SK-N-SH (cell line): ENCODE results near the gene MC4R. TPM values are rescaled to one million over a fixed set of nuclear protein-coding genes. Genes with fewer than 3 reads are reported as not detected.

Source experiments
- CTCF ChIA-PET: fragments of 300-600, 350-600 bp; formaldehyde crosslinking; extraction: SDS; loops from one replicate; lab custom pipeline; 2021; lab: Yijun Ruan, JAX
- POLR2A ChIA-PET: fragments of 350-600 bp; sonication (Branson Sonifier 250); formaldehyde crosslinking; extraction: SDS; loops from one replicate; lab custom pipeline; 2020; ENCODE audit warnings: antibody characterized with exemption, inconsistent platforms; lab: Yijun Ruan, JAX
- DNase-seq: peaks from one replicate; pipeline ENCODE4 v3.0.0; 2012
- H2AFZ ChIP-seq: fragments of 200-600 bp; sonication (generic); 2 replicates; pipeline ENCODE4 v1.8.1; 2016; ENCODE audit warnings: antibody characterized with exemption, mild to moderate bottlenecking, low read depth
- H3F3A ChIP-seq: fragments of 200-600 bp; sonication (generic); replicated peaks from 2 replicates; pipeline ENCODE3; 2016; ENCODE audit warnings: antibody characterized with exemption, mild to moderate bottlenecking; ENCODE audit not compliant: insufficient read depth
- H3K27ac ChIP-seq, 2 experiments: fragments of 200-500 bp in 1 of 2; fragments of 200-600 bp in 1 of 2; sonication (Bioruptor generic) in 1 of 2; sonication (generic), shearing (Covaris generic) in 1 of 2; 2 replicates each; pipeline versions ENCODE4 v1.5.1 to v1.6.1; 2014 to 2016; ENCODE audit warnings: low read depth in 2 of 2, inconsistent platforms in 1 of 2, low read length in 1 of 2, mild to moderate bottlenecking in 1 of 2, mixed read lengths in 1 of 2
- H3K27me3 ChIP-seq: fragments of 200-600 bp; sonication (generic), shearing (Covaris generic); 2 replicates; pipeline ENCODE4 v1.6.1; 2016; ENCODE audit warnings: mixed run types; ENCODE audit not compliant: insufficient read depth
- H3K36me3 ChIP-seq, 2 experiments: fragments of 200-500 bp in 1 of 2; fragments of 200-600 bp in 1 of 2; sonication (Bioruptor generic) in 1 of 2; sonication (generic) in 1 of 2; replicated peaks in 1 of 2; 2 replicates each; pipeline versions ENCODE3 to v1.5.1; 2014 to 2016; ENCODE audit warnings: low read length in 1 of 2, mild to moderate bottlenecking in 1 of 2; ENCODE audit not compliant: insufficient read depth in 2 of 2, control insufficient read depth in 1 of 2
- H3K4me1 ChIP-seq, 2 experiments: fragments of 200-500 bp in 1 of 2; fragments of 200-600 bp in 1 of 2; sonication (Bioruptor generic) in 1 of 2; sonication (generic), shearing (Covaris generic) in 1 of 2; 2 replicates each; pipeline versions ENCODE4 v1.5.1 to v1.6.1; 2014 to 2016; ENCODE audit warnings: low read depth in 1 of 2, low read length in 1 of 2, mixed run types in 1 of 2; ENCODE audit not compliant: insufficient read depth in 2 of 2, control insufficient read depth in 1 of 2
- H3K4me2 ChIP-seq: fragments of 200-600 bp; sonication (generic), shearing (Covaris generic); 2 replicates; pipeline ENCODE4 v1.6.1; 2017; ENCODE audit warnings: mixed run types
- H3K4me3 ChIP-seq, 2 experiments: fragments of 200-500 bp in 1 of 2; fragments of 200-600 bp in 1 of 2; sonication (Bioruptor generic) in 1 of 2; sonication (generic), shearing (Covaris generic) in 1 of 2; 2 replicates each; pipeline versions ENCODE4 v1.5.1 to v1.8.1; 2014 to 2016; ENCODE audit warnings: low read depth in 2 of 2, inconsistent platforms in 1 of 2, low read length in 1 of 2, mild to moderate bottlenecking in 1 of 2, mixed read lengths in 1 of 2, moderate library complexity in 1 of 2
- H3K79me2 ChIP-seq: fragments of 200-600 bp; sonication (generic); 2 replicates; pipeline ENCODE4 v1.8.1; 2017; ENCODE audit warnings: mild to moderate bottlenecking; ENCODE audit not compliant: insufficient read depth
- H3K9ac ChIP-seq: fragments of 200-600 bp; sonication (generic); 2 replicates; pipeline ENCODE4 v1.6.1; 2017; ENCODE audit warnings: mixed run types
- H3K9me2 ChIP-seq: fragments of 200-600 bp; sonication (generic); 2 replicates; pipeline ENCODE4 v1.6.1; 2017; ENCODE audit warnings: mixed run types
- H3K9me3 ChIP-seq: fragments of 200-600 bp; sonication (generic); 2 replicates; pipeline ENCODE4 v1.6.1; 2017; ENCODE audit warnings: mixed run types, mild to moderate bottlenecking, moderate library complexity
- H4K20me1 ChIP-seq: fragments of 200-600 bp; sonication (generic); 2 replicates; pipeline ENCODE4 v1.6.1; 2017; ENCODE audit warnings: mild to moderate bottlenecking, mixed run types; ENCODE audit not compliant: insufficient read depth
- CHD2 ChIP-seq: fragments of 150-350 bp; IDR thresholded peaks from 2 replicates; pipeline ENCODE4 v1.6.1; 2018; ENCODE audit warnings: low read length; ENCODE audit not compliant: partially characterized antibody
- FOXJ3 ChIP-seq: sonication (generic); formaldehyde crosslinking; IDR thresholded peaks from 2 replicates; pipeline ENCODE4 v1.5.1; 2020; ENCODE audit warnings: mild to moderate bottlenecking, missing genetic modification reagents
- FOXM1 ChIP-seq: IDR thresholded peaks from 2 replicates; pipeline ENCODE4 v1.4.0; 2012; ENCODE audit warnings: low read depth, mild to moderate bottlenecking
- GABPA ChIP-seq: IDR thresholded peaks from 2 replicates; pipeline ENCODE4 v1.4.0; 2012; ENCODE audit warnings: low read depth, mild to moderate bottlenecking
- MAX ChIP-seq: IDR thresholded peaks from 2 replicates; pipeline ENCODE4 v1.4.0; 2012; ENCODE audit warnings: low read depth
- MXI1 ChIP-seq: IDR thresholded peaks from 2 replicates; pipeline ENCODE4 v1.6.1; 2012; ENCODE audit warnings: mild to moderate bottlenecking, low read depth, low read length, improper control_type of control experiment
- PBX3 ChIP-seq: IDR thresholded peaks from 2 replicates; pipeline ENCODE4; 2012
- POLR2AphosphoS5 ChIP-seq: IDR thresholded peaks from 2 replicates; pipeline ENCODE4 v1.6.1; 2012; ENCODE audit warnings: low read depth, low read length
- RAD21 ChIP-seq: IDR thresholded peaks from 2 replicates; pipeline ENCODE4 v1.6.1; 2012; ENCODE audit warnings: mild to moderate bottlenecking, low read length
- RCOR1 ChIP-seq: fragments of 150-350 bp; IDR thresholded peaks from 2 replicates; pipeline ENCODE4 v1.6.1; 2017; ENCODE audit warnings: antibody characterized with exemption, low read length
- REST ChIP-seq: IDR thresholded peaks from 2 replicates; pipeline ENCODE4 v1.6.1; 2012; ENCODE audit warnings: mild to moderate bottlenecking, low read depth, low read length, moderate library complexity
- RXRA ChIP-seq: IDR thresholded peaks from 2 replicates; pipeline ENCODE4 v1.4.0; 2012; ENCODE audit warnings: low read depth, mild to moderate bottlenecking, borderline replicate concordance
- TEAD4 ChIP-seq: IDR thresholded peaks from 2 replicates; pipeline ENCODE4 v1.4.0; 2012; ENCODE audit warnings: mild to moderate bottlenecking, borderline replicate concordance; ENCODE audit not compliant: insufficient read depth
- USF1 ChIP-seq: IDR thresholded peaks from 2 replicates; pipeline ENCODE4 v1.4.0; 2012; ENCODE audit warnings: low read depth, borderline replicate concordance
- YY1 ChIP-seq: IDR thresholded peaks from 2 replicates; pipeline ENCODE4 v1.4.0; 2012; ENCODE audit warnings: low read depth, mild to moderate bottlenecking
- ZBTB33 ChIP-seq: IDR thresholded peaks from 2 replicates; pipeline ENCODE4 v1.4.0; 2012; ENCODE audit warnings: low read depth, borderline replicate concordance
- WGBS: methylation state at CpG from one replicate; pipeline ENCODE4 v1.1.6; 2017; ENCODE audit warnings: low lambda C conversion rate; 5-methylcytosine and 5-hydroxymethylcytosine counted together
- polyA plus RNA-seq, 3 experiments: library from polyadenylated mRNA; depleted of rRNA; stranded (reverse); fragments of >200 nt; gene quantifications; 2 replicates each; pipeline ENCODE4 v1.2.3, GENCODE V29; 2012

Gene MC4R
- polyA plus RNA-seq, 1 of the 3 experiments (the other 2 are of a cell fraction) = 0.21 TPM

GRCh38 chr18:60339018-60339417 is 33.6 kb downstream of the MC4R start (continued):
- TF ChIP-seq REST (no peak), FOXM1 (no peak), TEAD4 (no peak)
- TF ChIP-seq, all 33 proteins: peak for 0

GRCh38 chr18:60331890-60332289 is 40.7 kb downstream of the MC4R start:
- Histone ChIP-seq H3F3A (no peaks in the 10 kb centered on the region), H3K4me3 (no peak overlapping the region), H3K27ac (no peak overlapping the region), H2AFZ (no peak overlapping the region), H3K27me3 (no peaks in the 10 kb centered on the region), H3K79me2 (no peaks in the 10 kb centered on the region), H3K9me2 (no peaks in the 10 kb centered on the region), H3K9ac (no peak overlapping the region), H3K4me1 (peaks cover 0 to 4% of the 10 kb centered on the region in 2 experiments; a peak in 2 of 4 replicates), H3K4me2 (no peak overlapping the region), H4K20me1 (no peaks in the 10 kb centered on the region), H3K9me3 (no peaks in the 10 kb centered on the region), H3K36me3 (no peaks in the 10 kb centered on the region)
- WGBS = 71% methylated on average over 1 of the region's 6 CpGs
- POLR2A ChIA-PET = no interaction called here
- CTCF ChIA-PET = interaction anchor here (0.5 kb wide), 1 partner anchor 20 kb away, joined by 3 read pairs; no protein-coding TSS in a partner anchor
- no peak for DNase-seq
- TF ChIP-seq MAX (no peak), RXRA (no peak), MXI1 (no peak), POLR2AphosphoS5 (no peak), YY1 (no peak), RAD21 (no peak), FOXJ3 (CRISPR knock-in tag) (no peak), RCOR1 (no peak), ZBTB33 (no peak), GABPA (no peak), CHD2 (no peak), PBX3 (no peak), USF1 (no peak)
